MCF 10A (cell line): ENCODE measurements around the gene ZNF385D. TPM values are rescaled to one million over a fixed set of nuclear protein-coding genes. Genes with fewer than 3 reads are reported as not detected.

Experiments
- BruUV-seq: library from RNA; stranded (reverse); fragments of 400-500 nt; replicated peaks from 2 replicates; lab custom pipeline; 2021; lab: Mats Ljungman, UMichigan
- CTCF ChIA-PET: fragments of 300-600 bp; sonication (Branson Sonifier 250); formaldehyde crosslinking; extraction: SDS; loops from one replicate; lab custom pipeline; 2021; ENCODE audit warnings: antibody characterized with exemption, inconsistent platforms; lab: Yijun Ruan, JAX
- POLR2A ChIA-PET: fragments of 300-600, 350-650 bp; sonication (Branson Sonifier 250); formaldehyde crosslinking; extraction: SDS; loops from one replicate; lab custom pipeline; 2020; ENCODE audit warnings: antibody characterized with exemption, inconsistent platforms; lab: Yijun Ruan, JAX
- DNase-seq: peaks from one replicate; pipeline ENCODE4 v3.0.0-alpha.2; 2018; ENCODE audit not compliant: unreplicated experiment
- H3K27ac Mint-ChIP-seq: one replicate; pipeline ENCODE4 v1.8.0; 2022; ENCODE audit warnings: mild to moderate bottlenecking, low read depth, mixed read lengths; ENCODE audit not compliant: unreplicated experiment
- H3K27me3 Mint-ChIP-seq: one replicate; pipeline ENCODE4 v1.8.0; 2022; ENCODE audit warnings: mixed read lengths; ENCODE audit not compliant: insufficient read depth, unreplicated experiment
- H3K36me3 Mint-ChIP-seq: one replicate; pipeline ENCODE4 v1.8.0; 2022; ENCODE audit warnings: mild to moderate bottlenecking, moderate library complexity, mixed read lengths; ENCODE audit not compliant: insufficient read depth, unreplicated experiment
- H3K4me1 Mint-ChIP-seq: one replicate; pipeline ENCODE4 v1.8.0; 2022; ENCODE audit warnings: mixed read lengths; ENCODE audit not compliant: insufficient read depth, unreplicated experiment
- H3K4me3 Mint-ChIP-seq: one replicate; pipeline ENCODE4 v1.8.0; 2022; ENCODE audit warnings: mild to moderate bottlenecking, moderate library complexity, mixed read lengths; ENCODE audit not compliant: unreplicated experiment
- H3K9me3 Mint-ChIP-seq: one replicate; pipeline ENCODE4 v1.8.0; 2022; ENCODE audit warnings: mixed read lengths; ENCODE audit not compliant: unreplicated experiment
- CTCF ChIP-seq: fragments of 200-600 bp; IDR thresholded peaks from one replicate; pipeline ENCODE4 v1.8.0; 2022; ENCODE audit warnings: antibody characterized with exemption, mild to moderate bottlenecking; ENCODE audit not compliant: unreplicated experiment
- intact Hi-C: fragments of 100-400 bp; cut with micrococcal nuclease; formaldehyde crosslinking; loops from 2 replicates; pipeline ENCODE4 v1.14.1; 2022
- total RNA-seq: library from RNA; stranded (reverse); gene quantifications from 2 replicates; pipeline ENCODE4 v1.2.3, GENCODE V29; 2022

The ZNF385D gene
- total RNA-seq, 1 experiment from 2014 or later = 1.5 TPM

- TF ChIP-seq CTCF = no peak
- no peak overlapping the region for H3K4me3 Mint-ChIP-seq
- H3K36me3 Mint-ChIP-seq = no peaks in the 10 kb centered on the region
- no TSS peak for BruUV-seq
- ChIA-PET POLR2A (interaction anchor here (0.6 kb wide), 1 partner anchor 763 kb away, joined by 3 read pairs; no protein-coding TSS in a partner anchor), CTCF (interaction anchor here (0.6 kb wide), 1 partner anchor 73 kb away, joined by 3 read pairs; no protein-coding TSS in a partner anchor)
- H3K9me3 Mint-ChIP-seq = no peaks in the 10 kb centered on the region
- no peaks in the 10 kb centered on the region for H3K27me3 Mint-ChIP-seq
- H3K27ac Mint-ChIP-seq = no peak overlapping the region
- intact Hi-C loops = no loop called here
- H3K4me1 Mint-ChIP-seq = no peaks in the 10 kb centered on the region
- no peak for DNase-seq
Observed at GRCh38 chr3:21426920-21427319, 324.1 kb downstream of the ZNF385D start.

DNA sequence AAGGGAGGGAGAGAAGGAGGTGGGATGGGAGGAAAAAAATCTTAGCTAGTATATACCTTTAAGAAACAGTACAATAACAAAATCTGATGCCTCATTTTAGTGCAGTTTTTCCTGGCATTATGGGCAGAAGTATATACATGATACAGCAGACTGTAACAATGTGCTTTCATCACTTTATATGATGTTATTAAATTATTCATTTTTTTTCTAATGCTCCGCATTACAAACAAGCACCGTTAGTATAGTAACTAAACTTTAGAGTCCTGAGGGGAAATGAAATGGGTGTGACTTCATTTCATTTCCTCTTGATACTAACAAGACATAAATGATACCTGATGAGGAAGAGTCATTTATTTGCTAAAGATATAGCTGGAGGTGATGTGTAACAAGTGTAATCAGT is 325.3 kb downstream of the ZNF385D start:
- POLR2A ChIA-PET = no interaction called here
- CTCF ChIA-PET = interaction anchor here (0.6 kb wide), 1 partner anchor 21 kb away, joined by 3 read pairs; no protein-coding TSS in a partner anchor
- intact Hi-C loops = no loop called here
- DNase-seq = no peak
- H3K9me3 Mint-ChIP-seq = no peaks in the 10 kb centered on the region
- BruUV-seq = no TSS peak
- no peaks in the 10 kb centered on the region for H3K4me1 Mint-ChIP-seq
- no peak for TF ChIP-seq CTCF
- no peak overlapping the region for H3K4me3 Mint-ChIP-seq
- no peak overlapping the region for H3K27ac Mint-ChIP-seq
- no peaks in the 10 kb centered on the region for H3K27me3 Mint-ChIP-seq
- H3K36me3 Mint-ChIP-seq = no peaks in the 10 kb centered on the region

GRCh38 chr3:21421096-21421495 is 329.9 kb downstream of the ZNF385D start:
- CTCF ChIA-PET = no interaction called here
- DNase-seq = no peak
- no TSS peak for BruUV-seq
- no peaks in the 10 kb centered on the region for H3K27me3 Mint-ChIP-seq
- intact Hi-C loops = no loop called here
- H3K9me3 Mint-ChIP-seq = no peaks in the 10 kb centered on the region
- no peaks in the 10 kb centered on the region for H3K4me1 Mint-ChIP-seq
- no peaks in the 10 kb centered on the region for H3K36me3 Mint-ChIP-seq
- no peak for TF ChIP-seq CTCF
- no peak overlapping the region for H3K4me3 Mint-ChIP-seq
- no peak overlapping the region for H3K27ac Mint-ChIP-seq
- POLR2A ChIA-PET = interaction anchor here (0.9 kb wide), 1 partner anchor 10 kb away, joined by 6 read pairs; no protein-coding TSS in a partner anchor

DNA sequence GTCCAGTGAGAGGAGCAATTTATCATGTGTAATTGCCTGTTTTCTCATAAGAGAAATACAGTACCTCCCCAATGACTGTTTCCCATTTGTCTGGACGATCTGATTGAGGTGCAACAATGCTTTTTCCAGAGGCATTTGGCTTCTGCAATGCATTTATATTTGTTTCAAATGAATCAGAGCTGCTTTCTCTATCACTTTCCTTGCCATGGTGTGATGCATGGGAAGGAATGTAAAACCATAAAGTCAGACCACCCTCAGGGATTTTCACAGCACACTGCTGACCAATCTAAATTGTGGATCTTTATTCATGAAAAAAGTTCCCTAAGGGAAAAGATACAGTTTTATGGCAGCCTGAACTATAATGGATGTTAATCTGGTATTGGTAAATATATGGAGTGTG is 333.0 kb downstream of the ZNF385D start:
- intact Hi-C loops = no loop called here
- Mint-ChIP-seq H3K27ac (no peak overlapping the region), H3K4me1 (no peaks in the 10 kb centered on the region), H3K9me3 (no peaks in the 10 kb centered on the region), H3K27me3 (no peaks in the 10 kb centered on the region), H3K4me3 (no peak overlapping the region), H3K36me3 (no peaks in the 10 kb centered on the region)
- BruUV-seq = no TSS peak
- CTCF ChIA-PET = no interaction called here
- POLR2A ChIA-PET = no interaction called here
- TF ChIP-seq CTCF = no peak
- no peak for DNase-seq
